GM12878 (cell line): ENCODE results near the gene RADIL.

Experiments
- NR2C2 ChIP-seq: IDR thresholded peaks from 2 replicates; pipeline ENCODE4 v1.6.1; 2011; ENCODE audit warnings: borderline replicate concordance, low read depth; ENCODE audit not compliant: control insufficient read depth, insufficient read length
- SMC3 ChIP-seq: IDR thresholded peaks from 2 replicates; pipeline ENCODE4 v1.6.1; 2011; ENCODE audit warnings: low read length, improper control_type of control experiment, borderline replicate concordance
- TCF7 ChIP-seq: IDR thresholded peaks from 2 replicates; pipeline ENCODE4 v1.6.1; 2014; ENCODE audit warnings: antibody characterized with exemption, borderline replicate concordance
- TF ChIP-seq, protein P1 (sequence below): fragments of 450-650 bp; formaldehyde crosslinking; IDR thresholded peaks from 2 replicates; pipeline ENCODE4 v1.4.0; 2020; ENCODE audit warnings: mild to moderate bottlenecking, moderate library complexity
- TF ChIP-seq, protein P2 (sequence below), 3 experiments: IDR thresholded peaks in 2 of 3; conservative IDR thresholded peaks in 1 of 3; 2 replicates each; pipeline ENCODE4 v1.5.1; 2011; ENCODE audit warnings: low read depth in 3 of 3, low read length in 3 of 3, mild to moderate bottlenecking in 3 of 3, control low read depth in 2 of 3, moderate library complexity in 2 of 3, inconsistent platforms in 1 of 3, mixed read lengths in 1 of 3; ENCODE audit not compliant: control insufficient read depth in 2 of 3, insufficient read depth in 1 of 3; ENCODE audit errors: extremely low read depth in 1 of 3

DNA sequence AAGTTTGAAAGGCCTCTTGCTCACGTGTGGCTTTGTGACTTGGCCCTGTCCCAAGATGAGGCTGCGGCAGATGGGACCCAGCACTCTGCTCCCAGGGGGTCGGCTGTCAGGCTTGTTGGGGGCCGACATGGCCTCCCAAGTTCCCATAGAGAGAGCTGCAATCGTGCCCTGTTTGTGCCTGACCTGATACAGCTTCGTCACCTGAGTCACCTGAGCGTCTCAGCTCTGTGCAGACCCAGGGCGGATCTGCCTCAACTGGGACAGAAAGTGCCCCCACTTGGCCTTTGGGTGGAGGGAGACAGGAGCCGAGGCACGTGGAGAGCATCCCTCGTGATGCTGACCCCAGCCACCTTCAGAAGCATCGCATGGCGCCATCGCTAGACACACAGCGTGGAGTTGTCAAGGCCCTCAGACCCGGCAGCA, 43.4 kb downstream of the RADIL start:
- TF ChIP-seq SMC3, result no peak
- TF ChIP-seq, protein P1, sequence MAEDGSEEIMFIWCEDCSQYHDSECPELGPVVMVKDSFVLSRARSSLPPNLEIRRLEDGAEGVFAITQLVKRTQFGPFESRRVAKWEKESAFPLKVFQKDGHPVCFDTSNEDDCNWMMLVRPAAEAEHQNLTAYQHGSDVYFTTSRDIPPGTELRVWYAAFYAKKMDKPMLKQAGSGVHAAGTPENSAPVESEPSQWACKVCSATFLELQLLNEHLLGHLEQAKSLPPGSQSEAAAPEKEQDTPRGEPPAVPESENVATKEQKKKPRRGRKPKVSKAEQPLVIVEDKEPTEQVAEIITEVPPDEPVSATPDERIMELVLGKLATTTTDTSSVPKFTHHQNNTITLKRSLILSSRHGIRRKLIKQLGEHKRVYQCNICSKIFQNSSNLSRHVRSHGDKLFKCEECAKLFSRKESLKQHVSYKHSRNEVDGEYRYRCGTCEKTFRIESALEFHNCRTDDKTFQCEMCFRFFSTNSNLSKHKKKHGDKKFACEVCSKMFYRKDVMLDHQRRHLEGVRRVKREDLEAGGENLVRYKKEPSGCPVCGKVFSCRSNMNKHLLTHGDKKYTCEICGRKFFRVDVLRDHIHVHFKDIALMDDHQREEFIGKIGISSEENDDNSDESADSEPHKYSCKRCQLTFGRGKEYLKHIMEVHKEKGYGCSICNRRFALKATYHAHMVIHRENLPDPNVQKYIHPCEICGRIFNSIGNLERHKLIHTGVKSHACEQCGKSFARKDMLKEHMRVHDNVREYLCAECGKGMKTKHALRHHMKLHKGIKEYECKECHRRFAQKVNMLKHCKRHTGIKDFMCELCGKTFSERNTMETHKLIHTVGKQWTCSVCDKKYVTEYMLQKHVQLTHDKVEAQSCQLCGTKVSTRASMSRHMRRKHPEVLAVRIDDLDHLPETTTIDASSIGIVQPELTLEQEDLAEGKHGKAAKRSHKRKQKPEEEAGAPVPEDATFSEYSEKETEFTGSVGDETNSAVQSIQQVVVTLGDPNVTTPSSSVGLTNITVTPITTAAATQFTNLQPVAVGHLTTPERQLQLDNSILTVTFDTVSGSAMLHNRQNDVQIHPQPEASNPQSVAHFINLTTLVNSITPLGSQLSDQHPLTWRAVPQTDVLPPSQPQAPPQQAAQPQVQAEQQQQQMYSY (CRISPR knock-in tag), result no peak
- no peak for TF ChIP-seq NR2C2
- TF ChIP-seq TCF7, result no peak
- TF ChIP-seq, protein P2, sequence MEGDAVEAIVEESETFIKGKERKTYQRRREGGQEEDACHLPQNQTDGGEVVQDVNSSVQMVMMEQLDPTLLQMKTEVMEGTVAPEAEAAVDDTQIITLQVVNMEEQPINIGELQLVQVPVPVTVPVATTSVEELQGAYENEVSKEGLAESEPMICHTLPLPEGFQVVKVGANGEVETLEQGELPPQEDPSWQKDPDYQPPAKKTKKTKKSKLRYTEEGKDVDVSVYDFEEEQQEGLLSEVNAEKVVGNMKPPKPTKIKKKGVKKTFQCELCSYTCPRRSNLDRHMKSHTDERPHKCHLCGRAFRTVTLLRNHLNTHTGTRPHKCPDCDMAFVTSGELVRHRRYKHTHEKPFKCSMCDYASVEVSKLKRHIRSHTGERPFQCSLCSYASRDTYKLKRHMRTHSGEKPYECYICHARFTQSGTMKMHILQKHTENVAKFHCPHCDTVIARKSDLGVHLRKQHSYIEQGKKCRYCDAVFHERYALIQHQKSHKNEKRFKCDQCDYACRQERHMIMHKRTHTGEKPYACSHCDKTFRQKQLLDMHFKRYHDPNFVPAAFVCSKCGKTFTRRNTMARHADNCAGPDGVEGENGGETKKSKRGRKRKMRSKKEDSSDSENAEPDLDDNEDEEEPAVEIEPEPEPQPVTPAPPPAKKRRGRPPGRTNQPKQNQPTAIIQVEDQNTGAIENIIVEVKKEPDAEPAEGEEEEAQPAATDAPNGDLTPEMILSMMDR (IDR thresholded peaks at IDR 0.05 in 2 of 3, conservative IDR thresholded peaks at IDR 0.05 in 1 of 3; ENCODE audit: control insufficient read depth in 2 of 3, extremely low read depth in 1 of 3, insufficient read depth in 1 of 3, low read depth in 3 of 3, low read length in 3 of 3), result no peak
